MM.1S (cell line): ENCODE data around the gene WT1.

Experiments used
- CTCF ChIP-seq: fragments of 300-600 bp; sonication (generic); IDR thresholded peaks from 2 replicates; pipeline ENCODE4 v1.5.1; 2016; ENCODE audit warnings: antibody characterized with exemption, low read length, mixed read lengths
- EZH2 ChIP-seq: fragments of 300-600 bp; sonication (generic); optimal IDR thresholded peaks from 2 replicates; pipeline ENCODE3; 2017; ENCODE audit warnings: low read depth, mild to moderate bottlenecking, antibody characterized with exemption, low read length, mixed read lengths
- EZH2phosphoT487 ChIP-seq: fragments of 300-600 bp; sonication (generic); IDR thresholded peaks from 2 replicates; pipeline ENCODE4 v1.6.1; 2018; ENCODE audit warnings: antibody characterized with exemption, low read length

- TF ChIP-seq CTCF: no peak
- TF ChIP-seq EZH2: no peak
- TF ChIP-seq EZH2phosphoT487: no peak
These were observed 12.8 kb downstream of the WT1 start for GRCh38 chr11:32422545-32422944.
